ENCODE measurements around the gene RASSF8.

DNA sequence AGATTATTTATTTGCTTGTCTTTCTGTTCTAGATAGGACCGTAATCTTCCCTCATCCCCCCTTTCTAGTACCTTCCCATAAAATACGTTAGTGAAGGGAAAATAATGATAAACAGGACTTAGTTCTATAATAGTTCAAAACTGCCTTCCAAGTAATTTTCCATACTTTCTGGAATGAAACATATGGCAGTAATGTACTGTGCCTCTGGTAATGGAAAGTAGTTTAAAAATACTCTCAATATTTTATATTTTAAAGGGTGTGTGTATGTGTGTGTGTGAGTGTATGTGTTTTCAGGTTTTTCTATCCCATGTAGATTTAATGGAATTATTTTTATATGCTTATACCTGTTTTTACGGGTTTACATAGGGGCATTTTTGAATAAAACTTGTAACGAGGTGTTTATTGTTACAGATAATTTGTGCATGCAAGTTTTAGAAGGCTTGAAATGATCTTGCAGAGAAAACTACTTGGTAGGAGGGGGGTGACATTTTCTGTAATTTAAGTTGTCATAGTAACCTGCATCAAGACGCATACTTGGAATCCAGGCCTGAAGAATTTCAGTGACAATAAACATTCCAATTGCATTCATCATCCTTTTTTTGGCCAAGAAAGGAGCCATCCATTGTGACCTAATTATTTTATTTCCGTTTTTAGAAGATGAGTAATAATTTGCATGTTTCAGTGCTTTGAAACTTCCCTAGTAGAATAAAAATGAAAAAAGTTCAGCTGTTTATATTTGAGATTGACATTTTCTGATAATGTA lies 38.9 kb downstream of the RASSF8 start:
- TF ChIP-seq POLR2A (IDR thresholded peaks at IDR 0.05): no peak
- TF ChIP-seq, protein P1, sequence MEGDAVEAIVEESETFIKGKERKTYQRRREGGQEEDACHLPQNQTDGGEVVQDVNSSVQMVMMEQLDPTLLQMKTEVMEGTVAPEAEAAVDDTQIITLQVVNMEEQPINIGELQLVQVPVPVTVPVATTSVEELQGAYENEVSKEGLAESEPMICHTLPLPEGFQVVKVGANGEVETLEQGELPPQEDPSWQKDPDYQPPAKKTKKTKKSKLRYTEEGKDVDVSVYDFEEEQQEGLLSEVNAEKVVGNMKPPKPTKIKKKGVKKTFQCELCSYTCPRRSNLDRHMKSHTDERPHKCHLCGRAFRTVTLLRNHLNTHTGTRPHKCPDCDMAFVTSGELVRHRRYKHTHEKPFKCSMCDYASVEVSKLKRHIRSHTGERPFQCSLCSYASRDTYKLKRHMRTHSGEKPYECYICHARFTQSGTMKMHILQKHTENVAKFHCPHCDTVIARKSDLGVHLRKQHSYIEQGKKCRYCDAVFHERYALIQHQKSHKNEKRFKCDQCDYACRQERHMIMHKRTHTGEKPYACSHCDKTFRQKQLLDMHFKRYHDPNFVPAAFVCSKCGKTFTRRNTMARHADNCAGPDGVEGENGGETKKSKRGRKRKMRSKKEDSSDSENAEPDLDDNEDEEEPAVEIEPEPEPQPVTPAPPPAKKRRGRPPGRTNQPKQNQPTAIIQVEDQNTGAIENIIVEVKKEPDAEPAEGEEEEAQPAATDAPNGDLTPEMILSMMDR (IDR thresholded peaks at IDR 0.05): no peak

All from esophagus squamous epithelium (tissue), 4 donors.